ENCODE data around the gene ESR2.

GRCh38 chr14:64278458-64278857 lies 15.7 kb downstream of the ESR2 start:
- TF ChIP-seq CTCF (IDR thresholded peaks at IDR 0.05; ENCODE audit: control extremely low read depth in 1 of 3, insufficient read depth in 1 of 3, low read depth in 1 of 3, low read length in 3 of 3), result no peak
- no peak for TF ChIP-seq BCL11A (IDR thresholded peaks at IDR 0.05; ENCODE audit: low read depth in 2 of 2, low read length in 2 of 2)
- no peak for TF ChIP-seq TBP (IDR thresholded peaks at IDR 0.05; ENCODE audit: low read depth, low read length)
- no peak for TF ChIP-seq MAFK (IDR thresholded peaks at IDR 0.05; ENCODE audit: low read depth, low read length)
- TF ChIP-seq POLR2AphosphoS5 (IDR thresholded peaks at IDR 0.05; ENCODE audit: low read depth, low read length), result no peak
- TF ChIP-seq RFX5 (IDR thresholded peaks at IDR 0.05; ENCODE audit: borderline replicate concordance, low read depth, low read length), result no peak
- TF ChIP-seq EP300 (IDR thresholded peaks at IDR 0.05; ENCODE audit: borderline replicate concordance in 1 of 2, low read depth in 2 of 2, low read length in 2 of 2), result no peak
- TF ChIP-seq NANOG (IDR thresholded peaks at IDR 0.05; ENCODE audit: insufficient read depth, low read depth, low read length, poor library complexity, severe bottlenecking), result no peak
- TF ChIP-seq POLR2A (IDR thresholded peaks at IDR 0.05; ENCODE audit: control extremely low read depth in 1 of 2, low read depth in 2 of 2, low read length in 2 of 2), result no peak
- TF ChIP-seq SIN3A (conservative IDR thresholded peaks at IDR 0.05 in 1 of 2, IDR thresholded peaks at IDR 0.05 in 1 of 2; ENCODE audit: low read depth in 1 of 2, low read length in 2 of 2), result no peak
- TF ChIP-seq KDM5A (IDR thresholded peaks at IDR 0.05; ENCODE audit: low read length), result no peak
- no peak for TF ChIP-seq ATF3 (IDR thresholded peaks at IDR 0.05; ENCODE audit: insufficient read depth, low read depth, low read length)
